Left lung (tissue), 14 donors: ENCODE results near the gene PIK3C2A. TPM values are rescaled to one million over a fixed set of nuclear protein-coding genes. Genes with fewer than 3 reads are reported as not detected.

Source experiments
- ATAC-seq: fragments of 200-7000 bp; cut with Tn5 transposase; one replicate; pipeline ENCODE4 v1.9.1; 2020; ENCODE audit warnings: moderate library complexity
- DNase-seq, 4 donors: peaks; one replicate each; pipeline ENCODE4 v3.0.0-alpha.2; 2013 to 2020
- H3K27ac ChIP-seq, 2 donors: fragments of 200-600 bp; sonication (generic) in 1 of 2; one replicate each; pipeline versions ENCODE4 v1.5.0 to v1.8.0; 2020 to 2021
- H3K27me3 ChIP-seq, 2 donors: fragments of 200-600 bp; sonication (generic) in 1 of 2; one replicate each; pipeline versions ENCODE4 v1.5.0 to v1.8.0; 2020 to 2021
- H3K36me3 ChIP-seq, 2 donors: fragments of 200-600 bp; sonication (generic) in 1 of 2; one replicate each; pipeline versions ENCODE4 v1.5.0 to v1.8.0; 2020 to 2021
- H3K4me1 ChIP-seq, 2 donors: fragments of 200-600 bp; one replicate each; pipeline ENCODE4 v1.8.0; 2021
- H3K4me3 ChIP-seq, 2 donors: fragments of 200-600 bp; sonication (generic) in 1 of 2; one replicate each; pipeline versions ENCODE4 v1.5.0 to v1.8.0; 2020 to 2021; ENCODE audit warnings: mild to moderate bottlenecking in 1 of 2
- H3K9me3 ChIP-seq, 2 donors: fragments of 200-600 bp; sonication (generic) in 1 of 2; one replicate each; pipeline versions ENCODE4 v1.5.0 to v1.8.0; 2020 to 2021
- intact Hi-C, 2 donors: fragments of 100-400 bp; cut with DNase I; formaldehyde crosslinking; loops; one replicate each; pipeline versions ENCODE4 v1.11.2 to v1.14.2; 2022
- long read RNA-seq, 12 donors: library from polyadenylated mRNA in 2 of 12; unstranded in 2 of 12; transcript quantifications; one replicate each; pipeline ENCODE4 v2.0.0 and lab custom pipeline, GENCODE V29; 2019 to 2026
- polyA plus RNA-seq, 6 donors: library from polyadenylated mRNA; unstranded; fragments of 120-200 nt; gene quantifications; one replicate each; pipeline ENCODE4 v1.2.1, GENCODE V29; 2013; ENCODE audit not compliant: insufficient read length in 6 of 6
- total RNA-seq, 2 donors: library from RNA; stranded (reverse); fragmentation: NEBNext Ultra II Directional; extraction: Animal tissue kit (Norgen Biotek cat#: 25700); gene quantifications; one replicate each; pipeline ENCODE4 v1.2.1, GENCODE V29; 2021
- TF ChIP-seq, protein P1 (sequence below), 2 donors: fragments of 200-600 bp; sonication (generic) in 1 of 2; IDR thresholded peaks; one replicate each; pipeline versions ENCODE4 v1.5.0 to v1.8.0; 2021; ENCODE audit warnings: antibody characterized with exemption in 2 of 2
- donor health status: DM: no; HTN: yes; CAD: no.
- donor health status: DM: no; HTN: no; CAD: no.

Gene PIK3C2A, protein sequence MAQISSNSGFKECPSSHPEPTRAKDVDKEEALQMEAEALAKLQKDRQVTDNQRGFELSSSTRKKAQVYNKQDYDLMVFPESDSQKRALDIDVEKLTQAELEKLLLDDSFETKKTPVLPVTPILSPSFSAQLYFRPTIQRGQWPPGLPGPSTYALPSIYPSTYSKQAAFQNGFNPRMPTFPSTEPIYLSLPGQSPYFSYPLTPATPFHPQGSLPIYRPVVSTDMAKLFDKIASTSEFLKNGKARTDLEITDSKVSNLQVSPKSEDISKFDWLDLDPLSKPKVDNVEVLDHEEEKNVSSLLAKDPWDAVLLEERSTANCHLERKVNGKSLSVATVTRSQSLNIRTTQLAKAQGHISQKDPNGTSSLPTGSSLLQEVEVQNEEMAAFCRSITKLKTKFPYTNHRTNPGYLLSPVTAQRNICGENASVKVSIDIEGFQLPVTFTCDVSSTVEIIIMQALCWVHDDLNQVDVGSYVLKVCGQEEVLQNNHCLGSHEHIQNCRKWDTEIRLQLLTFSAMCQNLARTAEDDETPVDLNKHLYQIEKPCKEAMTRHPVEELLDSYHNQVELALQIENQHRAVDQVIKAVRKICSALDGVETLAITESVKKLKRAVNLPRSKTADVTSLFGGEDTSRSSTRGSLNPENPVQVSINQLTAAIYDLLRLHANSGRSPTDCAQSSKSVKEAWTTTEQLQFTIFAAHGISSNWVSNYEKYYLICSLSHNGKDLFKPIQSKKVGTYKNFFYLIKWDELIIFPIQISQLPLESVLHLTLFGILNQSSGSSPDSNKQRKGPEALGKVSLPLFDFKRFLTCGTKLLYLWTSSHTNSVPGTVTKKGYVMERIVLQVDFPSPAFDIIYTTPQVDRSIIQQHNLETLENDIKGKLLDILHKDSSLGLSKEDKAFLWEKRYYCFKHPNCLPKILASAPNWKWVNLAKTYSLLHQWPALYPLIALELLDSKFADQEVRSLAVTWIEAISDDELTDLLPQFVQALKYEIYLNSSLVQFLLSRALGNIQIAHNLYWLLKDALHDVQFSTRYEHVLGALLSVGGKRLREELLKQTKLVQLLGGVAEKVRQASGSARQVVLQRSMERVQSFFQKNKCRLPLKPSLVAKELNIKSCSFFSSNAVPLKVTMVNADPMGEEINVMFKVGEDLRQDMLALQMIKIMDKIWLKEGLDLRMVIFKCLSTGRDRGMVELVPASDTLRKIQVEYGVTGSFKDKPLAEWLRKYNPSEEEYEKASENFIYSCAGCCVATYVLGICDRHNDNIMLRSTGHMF (N-terminal part only)
- total RNA-seq (10 to 100 TPM; 77.9 to 78.2 TPM), polyA plus RNA-seq (10 to 100 TPM; 57.0 to 64.3 (median 62.3) TPM)
- long read RNA-seq, donor 1, partial matches to known transcripts, result 7 of 7 reads
- long read RNA-seq, donor 1, other reads (novel, unspliced or antisense), result 0 of 7 reads
- long read RNA-seq, donor 2, partial matches to known transcripts, result 5 of 5 reads
- long read RNA-seq, donor 2, other reads (novel, unspliced or antisense), result 0 of 5 reads
- long read RNA-seq, donor 3, full-length matches to known transcripts, result 1 of 1 reads
- long read RNA-seq, donor 3, partial matches to known transcripts, result 0 of 1 reads
- long read RNA-seq, donor 3, other reads (novel, unspliced or antisense), result 0 of 1 reads
- long read RNA-seq, donor 4, partial matches to known transcripts, result 4 of 7 reads
- long read RNA-seq, donor 4, other reads (novel, unspliced or antisense), result 3 of 7 reads
- long read RNA-seq, donor 5, result 0 reads
- long read RNA-seq, donor 6, result 0 reads
- long read RNA-seq, donor 7, result 0 reads
- long read RNA-seq, donor 8, partial matches to known transcripts, result 5 of 5 reads
- long read RNA-seq, donor 8, other reads (novel, unspliced or antisense), result 0 of 5 reads
- long read RNA-seq, donor 9, result 0 reads
- long read RNA-seq, donor 10, partial matches to known transcripts, result 3 of 3 reads
- long read RNA-seq, donor 10, other reads (novel, unspliced or antisense), result 0 of 3 reads
- long read RNA-seq, donor 11, result 0 reads
- long read RNA-seq, donor 12, full-length matches to known transcripts, result 1 of 1 reads
- long read RNA-seq, donor 12, partial matches to known transcripts, result 0 of 1 reads
- long read RNA-seq, donor 12, other reads (novel, unspliced or antisense), result 0 of 1 reads

DNA sequence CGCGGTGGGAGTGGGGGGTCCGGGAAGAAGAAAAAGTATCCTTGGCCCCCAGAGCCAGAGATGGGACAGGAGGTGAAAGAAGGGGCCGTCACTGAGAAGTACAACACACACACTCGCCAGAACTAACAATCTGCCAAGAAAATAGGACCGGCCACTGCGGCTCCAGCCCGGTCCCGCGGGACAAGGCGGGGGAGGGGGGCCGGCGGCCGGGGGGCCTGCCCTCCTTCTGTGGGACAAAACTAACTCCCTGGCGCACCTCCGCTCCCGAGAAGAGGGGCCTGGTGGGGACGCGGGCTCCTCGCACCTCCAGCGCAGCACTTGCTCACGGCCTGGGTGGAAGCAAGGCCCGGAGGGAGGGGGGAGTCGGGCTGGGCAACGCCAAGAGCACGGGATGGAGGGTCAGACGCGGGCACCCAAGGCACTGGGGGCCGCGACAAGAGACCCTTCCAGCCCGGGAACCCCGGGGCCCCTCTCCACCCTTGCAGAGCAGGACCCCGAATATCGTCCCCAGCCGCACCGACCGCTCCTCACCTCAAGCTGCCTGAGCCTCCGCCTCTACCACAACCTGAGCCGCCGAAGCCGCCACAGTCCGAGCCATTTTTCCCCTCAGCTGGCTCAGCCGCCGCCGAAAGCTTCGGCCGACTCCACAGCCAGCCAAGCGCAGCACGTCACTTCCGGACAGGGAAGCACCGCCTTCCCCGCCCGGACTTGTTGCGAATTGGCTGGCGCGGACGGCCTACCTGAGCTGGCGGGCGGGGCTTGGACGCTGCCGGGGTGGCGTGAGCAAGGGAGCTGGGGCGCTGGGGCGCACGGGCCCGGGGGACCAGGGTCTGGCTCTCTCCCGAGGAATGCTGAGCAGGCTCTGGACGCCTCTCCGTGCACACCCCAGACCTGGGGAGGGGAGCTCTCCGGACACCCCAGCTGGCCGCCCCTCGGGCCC is at the start of gene PIK3C2A:
PIK3C2A (minus strand) TSS at position 670 of the 940 bp plus-strand sequence. CDS start 38,245 bp downstream, outside the sequence.
- DNase-seq (peak; percentile 92 to 100 (median 98)), ATAC-seq (peak; percentile 95)
- Histone ChIP-seq H3K4me1 (peaks cover 19 to 50% of the 10 kb centered on the region in 2 donors), H3K4me3 (peak within 1 kb of the TSS; percentile 62 to 90), H3K36me3 (peaks cover 0 to 5% of the 10 kb centered on the region in 2 donors), H3K9me3 (no peaks in the 10 kb centered on the region), H3K27ac (peak within 1 kb of the TSS; percentile 91 to 97), H3K27me3 (no peaks in the 10 kb centered on the region)
- intact Hi-C loops, result no loop called here
- TF ChIP-seq, protein P1, sequence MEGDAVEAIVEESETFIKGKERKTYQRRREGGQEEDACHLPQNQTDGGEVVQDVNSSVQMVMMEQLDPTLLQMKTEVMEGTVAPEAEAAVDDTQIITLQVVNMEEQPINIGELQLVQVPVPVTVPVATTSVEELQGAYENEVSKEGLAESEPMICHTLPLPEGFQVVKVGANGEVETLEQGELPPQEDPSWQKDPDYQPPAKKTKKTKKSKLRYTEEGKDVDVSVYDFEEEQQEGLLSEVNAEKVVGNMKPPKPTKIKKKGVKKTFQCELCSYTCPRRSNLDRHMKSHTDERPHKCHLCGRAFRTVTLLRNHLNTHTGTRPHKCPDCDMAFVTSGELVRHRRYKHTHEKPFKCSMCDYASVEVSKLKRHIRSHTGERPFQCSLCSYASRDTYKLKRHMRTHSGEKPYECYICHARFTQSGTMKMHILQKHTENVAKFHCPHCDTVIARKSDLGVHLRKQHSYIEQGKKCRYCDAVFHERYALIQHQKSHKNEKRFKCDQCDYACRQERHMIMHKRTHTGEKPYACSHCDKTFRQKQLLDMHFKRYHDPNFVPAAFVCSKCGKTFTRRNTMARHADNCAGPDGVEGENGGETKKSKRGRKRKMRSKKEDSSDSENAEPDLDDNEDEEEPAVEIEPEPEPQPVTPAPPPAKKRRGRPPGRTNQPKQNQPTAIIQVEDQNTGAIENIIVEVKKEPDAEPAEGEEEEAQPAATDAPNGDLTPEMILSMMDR (IDR thresholded peaks at IDR 0.05), result no peak

DNA sequence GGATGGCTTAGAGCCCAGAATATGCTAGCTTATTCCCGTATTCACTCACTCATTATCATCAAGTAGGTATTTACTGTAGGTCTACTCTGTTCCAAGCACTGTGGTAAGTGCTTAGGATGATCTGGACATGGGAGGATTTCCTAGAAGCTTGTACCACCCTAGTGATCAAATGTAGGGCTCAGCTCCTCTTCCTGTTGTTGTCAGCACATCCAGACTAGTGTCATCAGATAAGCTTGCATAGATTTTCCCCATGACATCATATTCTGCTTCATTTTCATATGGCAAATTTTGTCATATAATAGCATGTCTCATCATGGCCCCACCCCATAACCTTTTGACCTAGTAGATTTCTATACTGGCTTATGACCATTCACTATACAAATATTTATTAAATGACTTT is 49.4 kb upstream of the PIK3C2A start:
- no peaks in the 10 kb centered on the region for H3K36me3 ChIP-seq
- H3K27ac ChIP-seq, result no peak overlapping the region
- no peaks in the 10 kb centered on the region for H3K9me3 ChIP-seq
- no peak overlapping the region for H3K4me3 ChIP-seq
- H3K4me1 ChIP-seq, result no peaks in the 10 kb centered on the region
- ATAC-seq, result peak; percentile 47
- H3K27me3 ChIP-seq, result no peaks in the 10 kb centered on the region
- intact Hi-C loops, result no loop called here
- no peak for DNase-seq
- TF ChIP-seq, protein P1 (IDR thresholded peaks at IDR 0.05), result no peak

DNA sequence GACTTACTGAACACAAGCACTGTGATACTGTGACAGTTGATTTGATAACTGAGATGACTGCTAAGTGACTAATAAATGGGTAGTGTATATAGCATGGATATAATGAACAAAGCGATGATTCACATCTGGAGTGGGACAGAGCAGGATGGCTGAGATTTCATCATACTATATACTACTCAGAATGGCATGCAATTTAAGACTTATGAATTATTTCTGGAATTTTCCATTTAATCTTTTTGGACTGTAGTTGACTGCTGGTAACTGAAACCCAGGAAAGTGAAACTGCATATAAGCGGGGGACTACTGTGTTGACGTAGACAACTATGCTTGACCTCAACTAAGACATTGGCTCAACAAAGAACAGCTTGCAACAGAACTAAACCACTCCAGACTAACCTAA is 48.7 kb upstream of the PIK3C2A start:
- H3K4me3 ChIP-seq, result no peak overlapping the region
- intact Hi-C loops, result no loop called here
- TF ChIP-seq, protein P1 (IDR thresholded peaks at IDR 0.05), result no peak
- H3K27me3 ChIP-seq, result no peaks in the 10 kb centered on the region
- H3K36me3 ChIP-seq, result no peaks in the 10 kb centered on the region
- H3K9me3 ChIP-seq, result no peaks in the 10 kb centered on the region
- no peak overlapping the region for H3K27ac ChIP-seq
- ATAC-seq (peak; percentile 72), DNase-seq (peak in 2 of 4 donors; percentile 12 to 27)
- H3K4me1 ChIP-seq, result no peaks in the 10 kb centered on the region
